Forelimb muscle (tissue), 1 donor: Measurements from ENCODE around the gene PEX1. TPM values are rescaled to one million over a fixed set of nuclear protein-coding genes. Genes with fewer than 3 reads are reported as not detected.
"Not testable (repeated sequence)": the region's sequence is repeated elsewhere in the genome, so short reads cannot be mapped to it uniquely, and the experiment has no call there.

Source experiments
- DNase-seq: peaks from one replicate; pipeline ENCODE4 v3.0.0-alpha.2; 2013; ENCODE audit warnings: low read depth
- polyA plus RNA-seq: library from polyadenylated mRNA; unstranded; fragments of 120-200 nt; gene quantifications from one replicate; pipeline ENCODE4 v1.2.1, GENCODE V29; 2013; ENCODE audit not compliant: insufficient read length

Gene PEX1
- polyA plus RNA-seq, 1 donor: 23.3 TPM

DNA sequence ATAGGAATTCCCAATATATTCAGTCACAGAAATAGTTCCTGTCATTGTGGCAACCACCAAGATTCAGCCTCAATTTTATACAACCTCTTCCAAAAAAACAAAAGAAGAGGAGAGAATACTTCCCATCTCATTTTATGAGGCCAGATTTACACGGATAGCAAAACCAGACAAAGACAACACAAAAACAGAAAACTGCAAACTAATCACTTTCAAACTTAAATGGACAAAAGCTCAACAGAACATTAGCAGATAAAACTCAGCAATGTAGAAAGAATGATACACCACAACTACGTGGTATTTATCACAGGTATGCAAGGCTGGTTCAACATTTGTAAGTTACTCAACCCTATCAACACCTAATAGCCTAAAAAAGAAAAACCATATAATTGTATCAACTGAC lies 22.0 kb downstream of the PEX1 start:
- no peak for DNase-seq

DNA sequence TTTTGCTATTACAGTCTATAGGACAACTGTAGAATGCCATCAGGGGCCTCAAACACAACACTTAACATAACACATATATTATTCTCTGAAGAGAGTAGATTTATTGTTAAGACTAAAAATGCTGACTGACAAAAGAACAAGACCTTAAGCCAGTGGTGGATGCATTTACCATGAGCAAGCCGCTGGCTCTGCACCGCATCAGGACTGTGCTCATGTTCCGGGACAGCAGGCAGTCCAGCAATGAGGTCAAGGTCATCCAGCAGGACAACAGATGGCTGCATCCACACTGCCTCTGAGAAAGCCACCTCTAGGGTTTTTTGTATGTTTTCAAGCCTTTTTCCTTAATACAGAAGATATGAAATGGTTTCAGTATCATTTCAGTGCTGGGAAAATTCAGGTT lies 23.8 kb downstream of the PEX1 start:
- no peak for DNase-seq

DNA sequence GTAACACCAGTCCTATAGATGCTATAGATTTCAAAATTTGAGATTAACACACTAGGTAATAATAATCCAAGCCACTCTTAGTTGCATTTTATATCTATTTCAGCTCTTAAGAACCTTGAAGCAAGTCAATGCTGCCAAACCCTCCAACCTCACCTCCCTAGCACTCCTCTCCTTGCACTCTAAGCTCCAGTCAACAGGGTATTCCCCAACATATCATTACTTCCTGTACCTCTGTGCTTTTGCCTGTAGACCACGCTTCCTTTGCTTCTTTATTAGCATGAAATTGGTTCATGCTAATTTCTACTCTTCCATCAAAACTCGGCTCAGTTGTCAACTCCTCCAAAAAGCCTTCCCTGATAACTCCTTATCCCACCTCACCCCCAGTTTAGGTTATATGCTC lies 24.6 kb downstream of the PEX1 start:
- no peak for DNase-seq

DNA sequence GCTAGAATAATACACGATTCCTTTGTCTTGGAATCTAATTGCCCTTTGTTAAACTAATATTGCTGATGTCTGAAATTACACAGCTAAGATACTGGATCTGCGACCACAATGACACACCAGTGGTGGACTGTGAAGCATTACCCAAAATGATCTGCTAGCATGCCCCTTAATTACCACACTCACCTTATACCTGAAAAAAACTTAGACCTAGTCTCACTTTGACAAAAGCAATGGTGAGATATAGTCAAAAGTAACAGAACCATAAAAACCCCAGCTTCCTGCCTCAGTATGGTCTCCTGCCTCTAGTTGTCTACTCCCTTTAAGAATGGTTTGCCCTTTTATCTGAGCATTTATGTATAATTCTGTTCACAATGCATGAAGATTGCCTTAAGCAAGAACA lies 29.8 kb downstream of the PEX1 start:
- DNase-seq: no peak

DNA sequence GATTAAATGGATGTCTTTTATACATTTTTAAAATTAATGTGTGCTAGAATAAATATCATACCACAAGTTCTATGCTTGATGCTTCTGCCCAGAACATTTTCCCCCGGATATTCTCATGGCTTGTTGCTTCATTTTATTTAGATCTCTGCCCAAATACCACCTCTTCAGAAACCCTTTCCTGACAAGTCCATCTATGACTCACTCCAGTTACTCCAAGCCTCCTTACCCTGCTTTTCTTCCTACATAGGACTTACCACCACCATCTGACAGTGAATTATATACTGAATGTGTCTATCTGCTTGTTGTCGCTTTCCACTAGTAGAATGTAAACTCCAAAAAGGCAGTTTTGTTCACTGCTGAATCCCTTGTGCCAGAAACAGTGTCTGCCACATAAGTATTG lies 31.4 kb downstream of the PEX1 start:
- no peak for DNase-seq

DNA sequence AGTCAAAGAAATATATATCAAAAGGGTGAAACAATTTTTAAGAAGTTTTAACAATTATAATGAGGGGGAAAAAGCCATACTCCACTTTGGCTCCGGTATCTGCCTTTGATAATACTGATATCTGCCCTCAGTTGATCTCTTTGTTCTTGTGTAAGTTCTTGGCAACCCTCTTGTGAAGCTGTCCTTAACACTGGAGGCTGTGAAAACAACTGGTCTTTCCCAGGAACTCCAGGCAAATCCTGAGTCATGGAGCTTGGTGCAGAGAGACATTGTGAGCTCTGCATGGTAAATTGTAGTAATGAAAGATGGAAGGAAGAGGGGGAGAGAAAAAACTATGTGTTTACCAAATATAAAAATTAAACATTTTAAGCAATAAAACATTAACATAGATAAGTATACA lies 38.7 kb downstream of the PEX1 start:
- DNase-seq: no peak

DNA sequence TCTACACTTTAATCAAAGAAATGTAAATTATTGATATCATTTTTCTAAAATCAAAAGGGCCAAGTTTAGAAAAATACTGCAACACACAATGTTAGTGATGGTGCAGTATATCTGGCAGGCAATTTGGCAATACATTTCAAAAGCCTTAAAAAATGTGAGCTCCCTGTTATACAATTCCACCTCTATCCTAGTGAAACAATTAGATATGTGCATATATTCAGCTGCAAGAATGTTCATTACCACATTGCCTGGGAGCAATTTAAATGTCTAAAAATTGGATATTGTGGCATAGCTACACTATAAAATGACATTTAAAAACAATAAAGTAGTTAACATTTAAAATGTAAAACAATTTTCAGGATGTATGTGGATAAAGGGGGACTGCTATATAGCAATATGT lies 40.5 kb downstream of the PEX1 start:
- no peak for DNase-seq

DNA sequence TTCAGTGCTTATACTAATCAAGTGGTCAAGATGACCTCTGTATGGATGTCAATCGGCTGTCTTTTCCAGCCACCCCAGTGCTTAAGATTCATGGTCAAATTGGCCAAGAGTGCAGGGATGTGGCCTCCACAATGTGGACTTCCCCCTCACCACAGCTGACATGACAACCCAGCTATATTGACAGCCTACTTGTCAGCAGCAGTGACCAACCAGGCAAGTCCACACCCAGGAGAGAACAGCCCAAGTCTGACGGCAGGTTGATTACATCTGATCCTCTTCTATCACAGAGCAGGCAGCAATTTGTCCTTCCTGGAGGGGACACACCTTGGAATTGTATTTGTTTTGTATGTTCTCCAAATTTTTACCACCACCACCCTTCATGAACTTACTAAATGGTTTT lies 42.3 kb downstream of the PEX1 start:
- no peak for DNase-seq

DNA sequence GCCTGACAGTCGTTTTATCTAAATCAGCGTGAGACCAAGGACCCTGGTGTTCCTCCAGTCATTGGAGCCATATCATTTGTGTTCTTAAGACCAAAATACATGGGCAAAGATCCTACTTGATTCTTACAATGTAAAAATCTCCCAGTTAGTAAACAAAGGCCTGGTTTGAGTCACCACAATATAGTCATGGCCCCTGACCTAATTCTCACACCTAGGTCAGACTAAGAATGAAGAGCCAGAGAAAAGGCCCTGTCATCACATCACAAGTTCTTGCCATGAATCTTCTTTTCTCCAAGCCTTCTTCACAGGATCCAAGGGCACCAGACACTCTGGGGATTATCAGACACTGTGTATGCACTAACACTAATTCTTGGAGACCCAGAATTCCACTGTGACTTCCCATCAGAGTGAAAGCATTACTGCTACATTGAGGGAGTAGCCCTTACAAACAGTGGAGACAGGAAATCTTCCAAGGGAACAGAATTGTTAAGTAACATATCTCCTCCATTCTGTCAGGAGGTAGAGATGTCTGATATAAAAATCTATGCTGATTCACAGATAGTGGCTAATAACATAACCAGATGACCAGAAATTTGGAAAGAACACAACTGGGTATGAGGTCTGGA lies 42.9 kb downstream of the PEX1 start:
- no peak for DNase-seq

DNA sequence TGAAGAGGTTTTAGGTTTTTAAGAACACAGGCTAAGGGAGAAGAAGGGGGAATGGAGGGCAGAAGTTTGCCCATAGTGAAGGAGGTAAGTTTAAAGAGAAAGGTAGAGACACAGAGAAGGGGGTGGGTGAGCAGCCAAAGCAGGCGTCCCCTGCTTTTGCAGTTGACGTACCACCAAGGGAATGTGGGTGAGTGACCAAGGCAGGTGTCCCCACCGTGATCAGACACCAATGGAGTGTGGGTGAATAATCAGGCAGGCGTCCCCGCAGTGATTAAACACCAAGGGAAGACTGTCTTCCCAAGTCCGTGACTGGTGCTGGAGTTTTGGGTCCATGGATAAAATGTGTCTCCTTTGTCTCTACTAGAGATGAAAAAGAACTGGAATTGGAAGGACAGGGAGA lies 44.1 kb downstream of the PEX1 start:
- DNase-seq: not testable (repeated sequence)

DNA sequence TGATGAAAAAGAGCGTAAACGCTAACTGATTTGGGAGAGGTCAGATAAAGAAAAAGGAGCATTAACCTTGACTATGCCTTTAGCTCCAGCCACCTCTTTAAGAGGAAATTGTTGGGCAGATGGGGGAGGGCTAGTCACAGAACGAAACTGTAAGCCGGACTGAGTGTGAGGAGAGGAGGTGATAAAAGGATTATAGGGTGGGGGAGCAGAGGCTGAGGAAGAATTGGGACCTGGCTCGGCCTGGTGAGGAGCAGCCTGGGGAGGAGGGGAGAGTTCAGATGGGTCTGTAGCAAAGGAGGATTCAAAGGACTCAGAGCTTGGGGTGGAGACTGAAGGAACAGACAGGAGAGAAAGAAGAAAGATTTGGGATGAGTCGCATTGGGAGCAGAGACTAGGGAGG lies 44.7 kb downstream of the PEX1 start:
- not testable (repeated sequence) for DNase-seq

DNA sequence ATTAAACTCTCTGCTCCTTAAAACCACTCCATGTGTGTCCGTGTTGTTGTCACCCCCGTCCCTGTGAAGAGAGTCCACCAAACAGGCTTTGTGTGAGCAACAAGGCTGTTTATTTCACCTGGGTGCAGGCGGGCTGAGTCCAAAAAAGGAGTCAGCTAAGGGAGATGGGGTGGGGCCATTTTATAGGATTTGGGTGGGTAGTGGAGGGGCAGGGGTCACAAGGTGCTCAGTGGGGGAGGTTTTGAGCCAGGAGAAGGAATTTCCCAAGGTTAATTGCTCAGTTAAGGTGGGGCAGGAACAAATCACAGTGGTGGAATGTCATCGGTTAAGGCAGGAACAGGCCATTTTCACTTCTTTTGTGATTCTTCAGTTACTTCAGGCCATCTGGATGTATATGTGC lies 49.2 kb downstream of the PEX1 start:
- DNase-seq: not testable (repeated sequence)

DNA sequence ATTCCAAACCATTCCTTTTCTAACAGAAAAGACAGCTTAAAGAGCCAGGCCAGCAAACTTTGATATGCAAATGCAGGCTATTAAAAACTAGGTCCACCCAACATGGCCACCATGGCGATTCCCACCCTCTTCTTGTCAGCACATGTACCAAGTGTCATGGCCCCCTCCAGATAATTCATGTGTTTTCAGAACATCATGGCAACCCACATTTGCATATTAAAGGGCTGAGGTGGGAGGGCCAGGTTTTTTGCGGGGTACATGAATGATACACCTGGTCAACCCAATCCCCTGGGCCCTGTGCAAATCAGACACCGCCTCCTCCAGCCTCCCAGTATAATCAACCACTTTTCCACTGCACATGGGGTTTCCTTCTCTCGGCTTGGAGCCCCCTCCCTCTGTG lies 49.6 kb downstream of the PEX1 start:
- DNase-seq: no peak

DNA sequence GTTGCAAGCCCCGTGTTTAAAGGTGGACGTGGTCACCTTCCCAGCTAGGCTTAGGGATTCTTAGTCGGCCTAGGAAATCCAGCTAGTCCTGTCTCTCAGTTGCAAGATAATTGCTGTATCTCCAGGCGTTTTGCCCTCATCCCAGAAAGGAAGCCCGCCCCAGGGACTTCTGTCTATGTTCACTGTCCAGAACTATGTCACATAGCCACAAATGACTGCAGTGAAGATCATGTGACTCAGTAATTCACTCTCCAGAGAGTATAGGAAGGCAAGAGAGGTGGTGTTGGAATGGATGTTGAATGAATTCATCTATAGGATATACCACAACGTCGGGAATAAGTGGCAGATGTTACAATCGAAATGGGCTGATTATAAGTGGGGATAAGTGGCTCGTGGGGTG lies 50.2 kb downstream of the PEX1 start:
- no peak for DNase-seq

DNA sequence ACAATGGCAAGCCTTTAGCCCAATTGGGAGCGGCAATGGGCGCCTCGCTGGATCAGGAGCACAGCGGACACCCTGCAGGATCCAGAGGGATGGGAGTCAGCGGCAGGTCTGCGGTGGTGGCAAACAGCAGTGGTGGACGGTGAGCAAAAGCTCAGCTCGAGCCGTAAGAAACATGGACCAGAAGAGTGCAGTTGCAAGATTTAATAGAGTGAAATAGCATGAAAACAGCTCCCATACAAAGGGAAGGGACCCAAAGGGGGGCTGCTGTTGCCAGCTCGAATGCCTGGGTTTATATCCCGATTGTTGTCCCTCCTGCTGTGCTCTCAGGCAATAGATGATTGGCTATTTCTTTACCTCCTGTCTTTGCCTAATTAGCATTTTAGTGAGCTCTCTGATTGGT lies 50.6 kb downstream of the PEX1 start, which contains the start of gene ERVW-1:
ERVW-1 (minus strand) TSS at position 266 of the 400 bp plus-strand sequence. CDS start 7,565 bp downstream, outside the sequence.
- not testable (repeated sequence) for DNase-seq

DNA sequence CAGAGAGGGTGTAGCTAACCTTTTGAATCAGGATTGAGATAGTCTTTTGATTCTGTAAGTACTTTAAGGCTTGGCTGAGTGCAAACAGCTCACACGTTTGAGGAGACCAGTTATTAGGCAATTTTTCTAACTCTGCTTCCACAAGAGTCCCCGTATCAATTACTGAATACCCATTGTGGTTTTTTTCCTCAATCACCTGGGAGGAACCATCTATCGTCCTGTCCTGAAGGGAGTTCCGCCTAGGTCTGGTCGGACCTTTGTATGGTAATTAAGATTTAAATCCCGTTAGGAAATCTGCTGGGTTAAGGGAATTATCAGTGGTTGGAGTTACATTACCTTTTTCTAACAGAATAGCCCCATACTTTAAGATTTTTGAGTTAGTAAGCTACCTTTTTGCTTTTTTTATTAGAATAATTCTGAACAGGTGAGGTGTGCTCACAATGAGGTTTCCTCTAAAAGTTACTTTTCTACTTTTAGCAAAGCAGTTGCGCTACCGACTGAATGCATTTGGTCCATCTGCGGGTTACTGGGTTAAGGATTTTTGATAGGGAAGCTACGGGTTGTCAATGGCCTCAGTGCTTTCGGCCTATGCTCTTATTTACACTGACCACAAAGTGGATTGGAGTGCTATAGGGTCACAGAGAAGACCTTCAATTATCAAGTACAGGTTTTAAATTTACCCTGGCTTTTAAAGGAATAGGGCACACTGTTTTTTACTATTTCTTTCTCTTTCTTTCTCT lies 52.3 kb downstream of the PEX1 start:
- DNase-seq: not testable (repeated sequence)

DNA sequence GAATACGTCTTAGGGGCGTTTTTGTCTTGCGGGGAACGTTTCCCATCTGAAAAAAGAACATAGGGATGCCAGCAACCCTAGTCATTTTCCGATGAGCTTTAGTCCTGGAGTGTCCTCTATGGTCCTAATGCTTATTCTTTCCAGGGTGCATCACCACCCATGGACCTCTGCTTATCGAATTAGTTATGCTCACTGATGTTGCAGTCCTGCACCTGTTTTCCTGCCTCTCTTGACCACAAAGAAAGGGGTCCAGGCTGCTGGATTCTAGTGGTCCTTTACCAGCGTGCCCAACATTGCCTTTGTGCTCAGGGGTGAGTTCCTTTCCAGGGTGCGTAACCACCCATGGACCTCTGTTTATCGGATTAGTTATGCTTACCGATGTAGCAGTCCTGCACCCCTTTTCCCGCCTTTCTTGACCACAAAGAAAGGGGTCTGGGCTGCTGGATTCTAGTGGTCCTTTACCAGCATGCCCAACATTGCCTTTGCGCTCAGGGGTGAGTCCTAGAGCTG lies 53.0 kb downstream of the PEX1 start:
- not testable (repeated sequence) for DNase-seq

DNA sequence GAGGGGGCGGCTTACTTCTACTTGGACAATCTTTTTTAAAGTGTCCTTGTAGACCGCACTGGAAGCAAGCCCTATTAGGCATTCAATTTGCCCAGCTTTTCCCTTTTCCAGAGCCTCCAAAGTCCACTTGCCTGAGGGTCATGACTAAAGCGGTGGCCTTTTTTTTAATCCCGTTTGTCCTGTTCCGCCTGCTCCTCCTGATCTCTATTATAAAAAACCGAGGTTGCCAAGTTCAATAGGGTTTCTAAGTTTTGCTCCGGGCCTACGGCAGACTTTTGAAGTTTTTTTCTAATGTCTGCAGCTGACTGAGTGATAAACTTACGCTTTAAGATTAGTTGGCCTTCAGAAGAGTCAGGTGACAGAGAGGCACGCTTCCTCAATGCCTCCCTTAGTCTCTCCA lies 54.3 kb downstream of the PEX1 start:
- DNase-seq: not testable (repeated sequence)

DNA sequence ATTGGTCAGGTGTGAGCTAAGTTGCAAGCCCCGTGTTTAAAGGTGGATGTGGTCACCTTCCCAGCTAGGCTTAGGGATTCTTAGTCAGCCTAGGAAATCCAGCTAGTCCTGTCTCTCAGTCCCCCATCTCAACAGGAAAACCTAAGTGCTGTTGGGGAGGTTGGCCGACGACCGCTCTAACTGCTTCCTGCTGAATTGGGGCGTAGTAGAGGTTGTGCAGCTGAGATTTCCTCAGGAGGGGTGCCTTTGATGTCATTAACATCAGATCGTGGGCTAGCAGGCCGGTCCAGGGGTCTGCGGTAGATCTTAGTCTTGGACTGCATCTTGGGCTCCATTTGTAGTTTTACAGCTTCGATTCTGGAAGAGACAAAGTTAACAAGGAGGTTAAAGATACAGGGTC lies 59.7 kb downstream of the PEX1 start:
- DNase-seq: not testable (repeated sequence)

DNA sequence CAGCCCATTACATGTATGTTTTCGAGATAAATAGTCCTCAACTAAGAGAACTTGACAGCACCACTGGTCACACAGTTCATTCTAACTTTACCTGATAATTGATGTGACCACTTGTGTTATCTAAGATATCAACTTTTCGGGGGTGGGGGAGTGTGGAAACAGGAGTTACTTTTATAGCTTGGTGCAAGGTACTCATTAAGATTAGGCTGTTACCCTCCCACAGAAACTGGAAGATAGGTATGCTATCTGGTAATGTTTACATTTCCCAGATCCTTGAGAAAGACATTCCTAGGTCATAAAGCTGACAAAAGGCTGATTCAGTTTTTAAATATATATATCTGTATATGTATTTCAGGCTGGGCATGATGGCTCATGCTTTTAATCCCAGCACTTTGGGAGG lies 61.6 kb downstream of the PEX1 start:
- no peak for DNase-seq

DNA sequence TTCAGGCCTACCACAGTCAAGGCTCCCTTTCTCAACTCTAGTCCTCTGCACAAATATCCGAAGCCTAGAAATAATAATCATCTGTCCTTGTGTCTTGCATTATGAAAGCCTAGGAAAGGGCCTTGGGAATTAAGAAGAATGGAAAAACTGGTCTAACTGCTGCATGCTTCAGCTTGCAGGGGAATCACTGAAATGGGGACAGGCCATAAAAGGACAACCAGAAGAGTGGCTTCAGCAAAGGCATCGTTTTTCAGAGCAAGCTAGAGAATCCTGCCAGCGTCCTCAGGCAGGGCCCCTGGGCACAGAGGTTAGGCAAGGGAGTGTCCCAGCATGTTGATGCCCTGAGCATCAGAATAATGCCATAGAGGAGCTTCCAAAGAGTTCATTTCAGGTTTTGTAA lies 63.8 kb downstream of the PEX1 start:
- DNase-seq: no peak

DNA sequence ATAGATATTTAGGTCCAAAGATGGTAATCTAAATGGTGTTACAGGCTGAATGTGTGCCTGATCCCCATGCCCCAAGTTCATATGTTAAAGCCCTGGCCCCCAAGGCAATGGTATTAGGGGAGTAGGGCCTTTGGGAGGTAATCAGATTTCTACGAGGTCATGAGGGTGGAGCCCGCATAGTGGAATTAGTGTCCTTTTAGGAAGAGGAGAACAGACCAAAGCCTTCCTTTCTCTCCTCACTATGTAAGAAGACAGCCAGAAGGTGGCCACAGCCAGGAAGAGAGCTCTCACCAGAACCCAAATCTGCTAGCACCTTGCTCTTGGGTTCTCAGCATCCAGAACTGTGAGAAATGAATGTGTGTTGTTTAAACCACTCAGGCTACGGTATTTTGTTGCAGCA lies 65.8 kb downstream of the PEX1 start:
- DNase-seq: no peak
